NCI-H128 (cell line): ENCODE results near the gene RUNX1.
A peak's percentile ranks its signal among the peaks of the same experiment; 100 is the strongest.

Source experiments
- DNase-seq: peaks from one replicate; lab custom pipeline; 2025; ENCODE audit not compliant: unreplicated experiment; lab: John Stamatoyannopoulos, UW

RUNX1 gene

GRCh38 chr21:35017256-35017655, 31.8 kb downstream of the RUNX1 start:
- DNase-seq, result no peak

DNA sequence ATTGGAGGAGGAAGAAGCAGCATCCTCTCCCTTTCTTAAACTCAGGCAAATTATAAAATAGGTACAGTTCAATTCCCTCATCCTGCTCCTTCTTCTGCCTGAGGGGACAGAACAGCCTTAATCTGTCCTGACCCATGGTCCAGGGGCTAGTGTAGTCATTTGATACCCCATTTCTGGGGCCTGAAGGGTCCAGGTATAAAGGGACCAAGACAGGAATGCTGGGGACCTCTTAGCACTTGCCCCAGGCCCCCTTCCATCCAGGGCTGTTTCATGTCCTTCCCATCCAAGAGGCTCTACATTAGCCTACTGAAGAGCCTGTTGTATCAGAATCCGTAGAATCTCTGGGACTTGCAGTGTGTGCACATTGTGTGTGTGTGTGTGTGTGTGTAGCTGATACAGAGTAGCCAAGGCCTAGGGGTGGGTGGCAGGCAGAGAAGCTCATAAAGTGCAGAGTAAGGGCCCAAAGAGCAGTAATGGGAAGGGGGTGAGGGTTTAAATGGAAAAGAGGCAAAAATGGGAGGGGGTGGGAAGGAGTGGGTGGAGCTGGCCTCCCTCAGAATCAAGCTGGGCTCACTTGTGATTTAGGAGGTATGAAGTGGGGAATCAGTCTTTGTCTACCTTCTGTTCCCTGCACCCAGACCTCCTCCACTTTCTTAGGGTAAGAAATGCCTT, 32.4 kb downstream of the RUNX1 start:
- DNase-seq, result no peak

- DNase-seq, result no peak
These were observed 33.0 kb downstream of the RUNX1 start for GRCh38 chr21:35016071-35016470.

DNA sequence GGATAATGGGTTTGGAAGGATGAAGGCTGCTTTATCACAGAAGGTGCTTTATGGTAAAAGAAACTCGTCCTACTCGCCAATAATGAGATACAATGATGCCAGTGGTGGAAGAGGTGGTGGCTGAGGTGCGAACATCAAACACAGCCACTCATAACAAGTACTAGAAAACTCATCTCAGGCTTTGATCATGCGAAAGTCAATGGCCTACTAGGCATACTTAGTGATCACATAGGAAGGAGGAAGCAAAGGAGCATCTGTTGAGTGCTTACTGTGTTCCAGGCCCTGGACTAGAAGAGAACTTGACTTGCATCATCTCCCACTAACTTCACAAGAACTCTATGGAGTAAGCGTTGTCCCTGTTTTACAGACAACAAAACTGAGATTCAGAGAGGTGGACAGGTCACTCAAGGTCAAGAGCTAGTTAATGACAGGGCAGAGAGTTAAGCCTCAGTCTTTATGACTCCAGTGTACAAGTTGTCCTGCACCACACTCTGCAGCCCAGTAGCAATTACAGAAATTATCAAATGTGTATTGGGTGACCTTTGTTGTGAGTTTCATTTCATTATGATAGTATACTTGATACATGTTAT, 33.6 kb downstream of the RUNX1 start:
- DNase-seq, result no peak

DNA sequence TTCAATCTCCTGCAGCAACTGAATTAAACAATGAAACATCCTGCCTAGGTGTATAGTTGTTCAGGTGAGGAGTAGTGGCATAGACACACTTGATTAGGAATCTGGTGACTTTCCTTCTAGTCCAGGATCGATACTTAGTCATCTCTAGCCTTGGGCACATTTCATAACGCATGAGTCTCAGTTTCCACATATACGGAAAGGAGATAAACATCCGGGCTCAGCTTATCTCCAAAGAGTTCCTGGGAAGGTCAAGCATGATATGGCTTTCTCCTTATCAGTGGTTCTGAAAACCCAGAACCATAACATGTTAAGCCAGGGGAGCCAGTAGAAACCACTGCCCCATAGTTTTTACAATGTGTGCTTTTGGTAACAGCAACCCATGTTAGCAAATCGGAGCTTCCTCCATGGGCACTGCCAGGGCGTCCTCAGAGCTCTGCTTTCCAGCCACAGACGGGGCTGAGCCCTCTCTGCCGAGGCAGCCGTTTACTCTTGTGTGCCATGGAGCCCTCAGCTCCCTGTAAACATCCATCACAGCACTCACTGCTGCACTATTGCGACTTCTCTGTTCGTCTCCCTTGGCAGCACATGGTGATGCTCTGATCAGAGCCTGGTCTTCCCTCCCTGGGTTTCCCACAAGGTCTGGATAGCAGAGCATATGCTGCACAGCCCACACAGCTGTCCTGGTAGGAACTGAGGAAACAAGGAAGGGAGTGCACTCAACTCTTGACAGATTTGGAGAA, 34.6 kb downstream of the RUNX1 start:
- no peak for DNase-seq

GRCh38 chr21:35011681-35012080, 37.4 kb downstream of the RUNX1 start:
- peak; percentile 3 for DNase-seq

- DNase-seq, result no peak
These were observed 38.7 kb downstream of the RUNX1 start for GRCh38 chr21:35010447-35010846.

DNA sequence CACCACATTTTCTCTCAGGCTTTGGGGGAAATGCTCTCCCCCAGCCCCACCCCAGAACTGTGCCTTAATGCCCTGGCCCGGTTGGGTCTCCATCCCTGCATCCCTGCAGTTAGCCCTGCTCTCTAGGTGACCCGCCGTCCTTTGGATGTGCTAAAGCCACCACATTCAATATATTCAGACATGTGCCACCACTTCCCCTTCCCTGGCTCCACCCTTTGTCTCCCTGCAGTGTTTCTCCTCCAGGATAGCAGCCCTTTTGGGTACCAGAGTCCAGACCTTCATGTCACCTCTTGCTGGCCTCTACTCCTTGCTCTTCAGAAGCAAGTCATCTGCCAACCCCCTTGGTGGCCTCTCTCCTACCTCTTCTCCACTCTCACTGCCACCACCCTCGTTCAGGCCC, 41.8 kb downstream of the RUNX1 start:
- DNase-seq, result no peak

- no peak for DNase-seq
These were observed 42.3 kb downstream of the RUNX1 start for GRCh38 chr21:35006771-35007170.

DNA sequence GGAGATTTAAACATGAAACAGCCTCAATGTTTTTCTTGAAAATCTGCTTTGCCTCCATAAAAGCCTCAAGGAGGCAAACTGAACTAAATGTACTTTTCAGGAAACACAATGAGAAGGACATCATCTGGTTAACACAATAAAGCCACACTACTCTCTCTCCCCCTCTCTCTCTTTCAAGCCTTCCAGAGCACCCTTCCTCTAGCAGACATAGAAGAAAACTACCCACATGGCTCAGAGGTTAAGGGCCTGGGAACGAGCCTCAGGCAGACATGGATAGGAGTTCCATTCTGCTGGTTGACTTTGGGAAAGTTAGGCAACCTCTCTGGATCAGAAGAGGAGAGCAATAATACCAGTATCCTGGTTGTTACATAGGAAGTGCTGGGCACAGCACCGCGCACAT, 42.9 kb downstream of the RUNX1 start:
- no peak for DNase-seq

- no peak for DNase-seq
These were observed 43.4 kb downstream of the RUNX1 start for GRCh38 chr21:35005560-35006224.

- DNase-seq, result no peak
These were observed 44.0 kb downstream of the RUNX1 start for GRCh38 chr21:35005077-35005476.

- DNase-seq, result no peak
These were observed 44.8 kb downstream of the RUNX1 start for GRCh38 chr21:35004314-35004713.

DNA sequence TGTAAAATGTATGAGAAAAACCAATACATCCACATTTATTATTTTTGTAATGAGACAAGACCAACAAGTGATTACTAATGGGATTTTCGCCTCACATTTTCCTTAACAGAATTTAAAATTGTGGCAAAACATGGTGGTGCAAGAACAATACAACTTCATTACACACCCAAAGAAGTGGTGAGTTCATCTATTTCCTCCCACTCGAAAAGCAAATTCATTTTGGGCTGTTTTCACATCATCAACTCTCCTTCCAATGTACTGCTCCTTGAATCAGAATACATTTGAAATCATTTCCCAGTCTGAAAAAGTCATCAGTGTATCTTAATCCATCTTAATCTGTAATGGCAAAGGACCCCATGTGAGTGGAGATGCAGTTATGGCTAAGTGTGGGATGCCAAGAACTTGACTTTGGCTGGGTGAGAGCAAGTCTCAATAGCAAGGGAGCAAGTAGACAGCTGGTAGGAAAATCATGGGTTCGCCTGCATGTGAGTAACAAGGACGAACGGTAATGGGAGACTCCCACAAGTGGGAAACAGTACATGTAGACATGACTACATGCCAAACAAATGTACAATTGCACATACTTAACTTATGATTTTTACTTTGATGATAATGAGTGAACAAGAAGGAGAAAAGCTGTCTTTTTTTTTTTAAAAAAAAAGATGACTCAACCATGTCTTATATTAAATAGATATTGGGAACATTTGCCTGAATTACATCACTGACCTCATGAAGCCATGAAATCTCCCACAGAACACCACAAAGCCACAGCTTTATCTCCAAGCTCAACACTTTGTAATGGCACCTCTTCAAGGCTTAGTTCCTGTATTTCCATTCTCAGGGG, 46.0 kb downstream of the RUNX1 start:
- no peak for DNase-seq

DNA sequence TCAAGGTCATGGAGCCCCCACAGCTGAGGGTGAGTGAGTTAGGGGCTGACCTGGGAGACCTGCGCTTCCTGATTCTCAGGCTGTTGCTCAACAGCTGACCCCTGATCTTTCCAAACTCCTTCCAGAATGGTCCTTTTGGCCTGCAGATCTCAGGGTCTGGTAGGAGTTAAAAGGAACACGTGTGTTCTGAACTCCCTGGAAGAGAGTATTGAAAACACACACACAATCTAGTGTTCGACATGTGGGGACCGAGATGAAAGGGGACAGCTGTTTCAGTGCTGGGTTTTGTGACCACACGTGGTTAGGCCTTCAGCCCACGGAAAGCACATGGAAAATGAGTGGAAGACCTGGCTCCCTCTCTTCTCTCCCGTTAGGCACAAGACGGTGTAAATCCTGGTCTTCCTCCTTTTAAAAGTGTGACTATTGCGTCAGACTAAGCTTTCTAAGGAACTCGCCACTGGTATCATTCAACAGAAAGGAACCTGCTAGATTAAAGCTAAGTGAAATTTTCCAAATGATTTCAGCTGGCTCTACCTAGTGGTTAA, 49.6 kb downstream of the RUNX1 start:
- DNase-seq, result no peak

DNA sequence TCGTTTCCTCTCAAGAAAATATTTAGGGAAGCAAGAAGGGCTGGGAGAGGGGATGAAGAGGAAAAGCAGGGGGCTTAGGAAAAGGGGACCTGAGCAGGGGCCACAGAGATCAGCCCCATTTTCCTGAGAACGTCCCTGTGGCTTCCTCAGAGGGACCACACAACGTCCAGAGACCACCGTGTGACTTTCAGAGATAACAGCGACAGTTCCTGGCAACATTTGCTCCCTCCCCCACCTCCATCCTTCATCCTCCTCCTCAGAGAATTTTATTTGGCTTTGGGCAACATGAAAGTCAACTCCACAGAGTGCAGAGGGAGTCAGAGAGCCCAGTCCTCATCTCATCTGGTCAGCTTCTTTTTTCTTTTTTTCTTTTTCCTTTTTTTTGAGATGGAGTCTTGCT, 50.9 kb downstream of the RUNX1 start:
- no peak for DNase-seq

- DNase-seq, result no peak
These were observed 51.8 kb downstream of the RUNX1 start for GRCh38 chr21:34997294-34997693.

DNA sequence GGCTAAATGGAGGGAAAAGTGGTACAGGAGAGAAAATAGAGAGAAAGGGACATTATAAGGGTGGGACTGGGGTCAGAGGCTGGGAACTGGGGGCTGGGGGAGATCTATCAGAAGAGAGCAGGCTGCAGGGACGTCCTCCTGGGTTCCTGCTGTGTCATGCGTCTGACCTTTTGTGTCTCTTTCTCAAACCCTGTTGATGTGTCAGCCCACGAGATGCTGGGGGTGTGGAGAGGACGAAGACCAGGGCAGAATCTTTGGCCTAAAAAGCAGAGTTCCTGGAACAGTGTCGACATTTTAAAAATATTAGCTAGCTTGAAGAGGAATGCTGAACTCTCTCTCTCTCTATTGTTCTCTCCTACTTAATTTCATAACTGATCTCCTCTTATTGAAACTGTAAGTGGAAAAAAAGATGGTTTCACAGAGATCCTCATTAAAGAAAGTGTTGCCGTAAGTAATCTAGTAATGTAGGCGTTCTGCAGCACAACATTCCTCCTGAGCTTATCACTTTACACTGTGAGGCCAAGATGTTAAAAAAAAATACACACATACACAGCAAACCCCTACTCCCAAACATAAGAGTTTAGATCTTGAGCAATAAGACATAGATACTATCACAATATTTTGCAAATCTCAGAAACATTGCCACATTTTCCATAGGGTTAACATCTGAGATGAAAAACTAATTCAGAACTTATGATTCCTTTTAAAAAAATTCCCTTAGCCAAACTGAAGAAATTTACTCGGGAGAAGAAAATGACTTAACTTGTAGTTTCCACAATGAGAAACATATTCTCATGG, 52.6 kb downstream of the RUNX1 start:
- no peak for DNase-seq

DNA sequence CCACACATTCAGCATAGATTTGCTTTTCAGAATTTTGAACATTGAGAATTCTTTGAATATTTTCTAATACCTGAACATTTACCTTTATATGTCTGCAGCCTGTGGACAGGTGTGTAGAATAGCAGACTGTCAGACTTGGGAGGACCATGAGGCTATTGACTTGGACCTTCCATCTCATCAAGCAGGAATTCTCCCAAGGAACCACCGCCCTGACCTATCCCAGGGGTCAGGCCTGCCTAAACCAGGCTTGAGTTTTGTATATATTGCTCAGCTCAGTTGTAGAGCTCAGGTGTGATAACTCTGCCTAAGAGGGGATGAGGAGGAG, 53.2 kb downstream of the RUNX1 start:
- DNase-seq, result no peak
